ENCODE data around the gene PPP2R5A. TPM values are rescaled to one million over a fixed set of nuclear protein-coding genes. Genes with fewer than 3 reads are reported as not detected.

PPP2R5A gene
- total and polyA plus RNA-seq, 8 donors: 61.1 to 127 (median 108) TPM

GRCh38 chr1:212267017-212267416, 18.2 kb upstream of the PPP2R5A start:
- H3K27me3 ChIP-seq: no peaks in the 10 kb centered on the region
- ATAC-seq: no peak
- no peak for TF ChIP-seq CTCF (IDR thresholded peaks at IDR 0.05)
- H3K4me3 ChIP-seq: no peak overlapping the region
- intact Hi-C loops (cut with DNase I): no loop called here
- no peak for DNase-seq
- H3K27ac ChIP-seq: no peak overlapping the region
- H3K4me1 ChIP-seq: no peaks in the 10 kb centered on the region
- no peaks in the 10 kb centered on the region for H3K9me3 ChIP-seq
- no peaks in the 10 kb centered on the region for H3K36me3 ChIP-seq

- Histone ChIP-seq H3K27me3 (no peaks in the 10 kb centered on the region), H3K27ac (no peak overlapping the region), H3K36me3 (no peaks in the 10 kb centered on the region), H3K4me1 (no peaks in the 10 kb centered on the region), H3K4me3 (no peak overlapping the region), H3K9me3 (no peaks in the 10 kb centered on the region)
- DNase-seq (no peak), ATAC-seq (no peak)
- intact Hi-C loops (cut with DNase I): no loop called here
- TF ChIP-seq CTCF (IDR thresholded peaks at IDR 0.05): no peak
Observed at GRCh38 chr1:212267460-212267859, 17.8 kb upstream of the PPP2R5A start.

- Histone ChIP-seq H3K27ac (no peak overlapping the region), H3K27me3 (no peaks in the 10 kb centered on the region), H3K4me1 (no peaks in the 10 kb centered on the region), H3K4me3 (no peak overlapping the region), H3K36me3 (no peaks in the 10 kb centered on the region), H3K9me3 (no peaks in the 10 kb centered on the region)
- ATAC-seq (no peak), DNase-seq (no peak)
- no peak for TF ChIP-seq CTCF (IDR thresholded peaks at IDR 0.05)
- intact Hi-C loops (cut with DNase I): no loop called here
Observed at GRCh38 chr1:212269306-212269705, 15.9 kb upstream of the PPP2R5A start.

- Histone ChIP-seq H3K9me3 (no peaks in the 10 kb centered on the region), H3K27ac (no peak overlapping the region), H3K4me1 (no peaks in the 10 kb centered on the region), H3K27me3 (no peaks in the 10 kb centered on the region), H3K36me3 (no peaks in the 10 kb centered on the region), H3K4me3 (no peak overlapping the region)
- ATAC-seq: no peak
- no peak for TF ChIP-seq CTCF (IDR thresholded peaks at IDR 0.05)
- intact Hi-C loops (cut with DNase I): no loop called here
- DNase-seq: no peak
Observed at GRCh38 chr1:212270564-212270963, 14.6 kb upstream of the PPP2R5A start.

GRCh38 chr1:212271234-212271633, 14.0 kb upstream of the PPP2R5A start:
- DNase-seq (no peak), ATAC-seq (no peak)
- Histone ChIP-seq H3K9me3 (no peaks in the 10 kb centered on the region), H3K4me1 (no peaks in the 10 kb centered on the region), H3K36me3 (no peaks in the 10 kb centered on the region), H3K27me3 (no peaks in the 10 kb centered on the region), H3K4me3 (no peak overlapping the region), H3K27ac (no peak overlapping the region)
- no peak for TF ChIP-seq CTCF (IDR thresholded peaks at IDR 0.05)
- intact Hi-C loops (cut with DNase I): no loop called here
